Upper lobe of right lung (tissue), 1 donor: ENCODE measurements around the gene ZNF500. TPM values are rescaled to one million over a fixed set of nuclear protein-coding genes. Genes with fewer than 3 reads are reported as not detected.

ENCODE experiments used
- ATAC-seq: fragments of 200-7000 bp; cut with Tn5 transposase; one replicate; pipeline ENCODE4 v1.9.1; 2020; ENCODE audit warnings: mild to moderate bottlenecking, moderate library complexity
- DNase-seq: peaks from one replicate; pipeline ENCODE4 v3.0.0-alpha.2; 2020
- H3K27ac ChIP-seq: fragments of 200-600 bp; one replicate; pipeline ENCODE4 v1.8.0; 2022
- H3K27me3 ChIP-seq: fragments of 200-600 bp; one replicate; pipeline ENCODE4 v1.8.0; 2022; ENCODE audit warnings: mild to moderate bottlenecking
- H3K36me3 ChIP-seq: fragments of 200-600 bp; one replicate; pipeline ENCODE4 v1.8.0; 2022
- H3K4me1 ChIP-seq: fragments of 200-600 bp; one replicate; pipeline ENCODE4 v1.8.0; 2022
- H3K4me3 ChIP-seq: fragments of 200-600 bp; one replicate; pipeline ENCODE4 v1.8.0; 2022; ENCODE audit warnings: mild to moderate bottlenecking
- H3K9me3 ChIP-seq: fragments of 200-600 bp; one replicate; pipeline ENCODE4 v1.8.0; 2022
- intact Hi-C: fragments of 100-400 bp; cut with DNase I; formaldehyde crosslinking; loops from one replicate; pipeline ENCODE4 v1.11.0; 2022
- total RNA-seq: library from RNA; stranded (reverse); fragmentation: NEBNext Ultra II Directional; extraction: Animal tissue kit (Norgen Biotek cat#: 25700); gene quantifications from one replicate; pipeline ENCODE4 v1.2.1, GENCODE V29; 2021
- TF ChIP-seq, protein P1 (sequence below): fragments of 200-600 bp; IDR thresholded peaks from one replicate; pipeline ENCODE4 v1.8.0; 2022; ENCODE audit warnings: antibody characterized with exemption
- donor health status: DM: no; HTN: yes; CAD: no; lungs with severe emphysema.

Gene ZNF500
- total RNA-seq, 1 donor from 2014 or later, result 15.7 TPM

DNA sequence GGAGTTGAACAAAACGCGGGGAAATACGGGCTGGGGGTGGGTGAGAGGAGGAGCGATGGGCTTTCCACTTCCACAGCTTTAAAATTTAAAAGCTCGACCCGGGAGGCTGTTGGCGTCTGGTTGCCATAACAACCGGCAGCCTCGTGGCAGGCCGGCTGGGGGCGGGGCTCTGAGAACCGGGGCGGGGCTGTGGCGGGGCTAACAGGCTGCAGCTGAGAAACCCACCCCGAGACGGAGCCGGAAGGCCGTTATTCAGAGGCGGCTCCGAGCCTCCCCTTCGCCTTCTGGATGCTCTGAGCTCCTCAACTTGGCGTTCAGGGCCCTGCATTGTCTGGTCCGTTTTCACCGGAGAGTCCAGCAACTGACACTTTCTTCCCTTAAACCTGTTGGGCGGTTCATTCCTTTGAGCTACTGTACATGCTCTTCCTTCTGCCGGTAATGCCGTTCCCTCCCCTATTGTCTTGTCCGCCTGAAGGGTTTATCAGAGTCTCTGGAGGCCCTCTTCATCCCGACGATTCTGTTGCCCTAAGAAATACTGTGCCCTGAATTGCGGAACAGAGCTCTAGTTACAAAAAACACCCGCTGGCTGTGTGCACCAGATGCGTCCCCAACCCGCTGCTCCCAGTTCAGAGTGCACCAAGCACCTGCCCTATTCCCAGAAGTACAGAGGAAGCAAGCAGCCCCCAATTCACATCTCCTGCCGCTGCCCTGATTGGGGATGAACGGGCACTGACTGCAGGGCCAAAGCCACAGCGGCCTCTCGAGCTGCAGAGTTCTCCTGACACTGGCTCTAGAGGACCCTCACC, 32.0 kb downstream of the ZNF500 start:
- H3K27me3 ChIP-seq, result no peaks in the 10 kb centered on the region
- H3K4me1 ChIP-seq, result peaks cover 4% of the 10 kb centered on the region
- H3K36me3 ChIP-seq, result peaks cover 8% of the 10 kb centered on the region
- ATAC-seq (peak; percentile 75), DNase-seq (peak; percentile 95)
- peak overlapping the region; percentile 98 for H3K4me3 ChIP-seq
- no peaks in the 10 kb centered on the region for H3K9me3 ChIP-seq
- TF ChIP-seq, protein P1, sequence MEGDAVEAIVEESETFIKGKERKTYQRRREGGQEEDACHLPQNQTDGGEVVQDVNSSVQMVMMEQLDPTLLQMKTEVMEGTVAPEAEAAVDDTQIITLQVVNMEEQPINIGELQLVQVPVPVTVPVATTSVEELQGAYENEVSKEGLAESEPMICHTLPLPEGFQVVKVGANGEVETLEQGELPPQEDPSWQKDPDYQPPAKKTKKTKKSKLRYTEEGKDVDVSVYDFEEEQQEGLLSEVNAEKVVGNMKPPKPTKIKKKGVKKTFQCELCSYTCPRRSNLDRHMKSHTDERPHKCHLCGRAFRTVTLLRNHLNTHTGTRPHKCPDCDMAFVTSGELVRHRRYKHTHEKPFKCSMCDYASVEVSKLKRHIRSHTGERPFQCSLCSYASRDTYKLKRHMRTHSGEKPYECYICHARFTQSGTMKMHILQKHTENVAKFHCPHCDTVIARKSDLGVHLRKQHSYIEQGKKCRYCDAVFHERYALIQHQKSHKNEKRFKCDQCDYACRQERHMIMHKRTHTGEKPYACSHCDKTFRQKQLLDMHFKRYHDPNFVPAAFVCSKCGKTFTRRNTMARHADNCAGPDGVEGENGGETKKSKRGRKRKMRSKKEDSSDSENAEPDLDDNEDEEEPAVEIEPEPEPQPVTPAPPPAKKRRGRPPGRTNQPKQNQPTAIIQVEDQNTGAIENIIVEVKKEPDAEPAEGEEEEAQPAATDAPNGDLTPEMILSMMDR, result no peak
- H3K27ac ChIP-seq, result peak overlapping the region; percentile 79
- intact Hi-C loops, result no loop called here

DNA sequence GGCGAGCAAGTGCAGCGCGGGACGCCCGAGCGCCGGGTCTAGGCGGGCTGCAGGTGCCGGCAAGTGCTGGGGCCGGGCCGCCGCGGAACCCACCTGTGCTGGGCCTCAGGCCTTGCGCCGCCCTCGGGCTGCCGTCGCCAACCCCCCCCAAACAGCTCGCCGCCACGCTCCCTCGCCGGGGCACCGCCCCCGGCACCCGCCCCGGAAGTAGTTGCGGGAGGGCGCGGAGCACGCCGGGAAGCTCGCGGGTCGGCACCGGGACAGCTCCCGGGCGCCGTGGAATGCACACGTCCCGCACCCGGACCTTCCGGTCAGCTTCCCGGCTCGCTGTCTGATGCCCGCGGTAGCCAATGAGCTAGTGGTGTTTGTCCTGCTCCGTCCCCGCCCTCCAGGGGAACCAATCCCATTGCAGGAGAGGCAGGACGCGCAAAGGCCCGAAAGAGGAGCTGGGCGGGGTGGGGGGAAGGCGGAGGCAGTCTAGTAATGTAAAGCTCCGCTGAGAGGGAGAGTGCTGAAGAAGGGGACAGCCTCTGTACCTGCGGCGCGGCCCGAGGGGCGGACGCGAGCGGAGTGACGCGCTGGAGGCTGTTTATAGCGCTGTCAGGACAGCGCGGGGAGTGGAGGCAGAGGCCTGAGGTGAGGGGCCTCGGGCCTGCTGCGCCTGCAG, 32.8 kb downstream of the ZNF500 start, which contains the start of the genes ANKS3 and DNAAF8:
ANKS3 (minus strand) TSS at position 209 of the 667 bp plus-strand sequence. CDS start 4,122 bp downstream, outside the sequence.
DNAAF8 (plus strand) TSS at position 475 of the 667 bp plus-strand sequence. CDS start 1,978 bp downstream, outside the sequence.
- peak within 1 kb of the TSS; percentile 79 for H3K27ac ChIP-seq
- intact Hi-C loops, result no loop called here
- TF ChIP-seq, protein P1, result no peak
- peak; percentile 97 for DNase-seq
- peak; percentile 98 for ATAC-seq
- H3K27me3 ChIP-seq, result no peaks in the 10 kb centered on the region
- no peaks in the 10 kb centered on the region for H3K9me3 ChIP-seq
- peaks cover 4% of the 10 kb centered on the region for H3K4me1 ChIP-seq
- H3K4me3 ChIP-seq, result peak within 1 kb of the TSS; percentile 98
- peaks cover 15% of the 10 kb centered on the region for H3K36me3 ChIP-seq

DNA sequence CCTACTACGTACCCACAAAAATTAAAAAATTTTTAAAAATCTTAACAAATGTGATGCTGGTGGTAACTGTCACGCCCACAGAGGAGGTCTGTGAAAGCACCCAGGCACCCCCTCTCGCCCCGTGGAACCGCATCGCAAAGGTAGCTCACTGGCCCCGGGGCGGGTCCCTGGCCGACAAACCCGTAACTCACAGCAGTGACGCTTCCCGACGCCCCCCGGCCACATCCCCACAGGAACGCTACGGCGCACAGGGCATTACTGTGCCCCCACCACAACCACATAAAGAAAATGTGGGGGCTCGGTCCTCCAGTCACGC, 33.3 kb downstream of the ZNF500 start:
- Histone ChIP-seq H3K36me3 (peaks cover 20% of the 10 kb centered on the region), H3K27ac (peak overlapping the region; percentile 79), H3K9me3 (no peaks in the 10 kb centered on the region), H3K4me1 (peaks cover 4% of the 10 kb centered on the region), H3K27me3 (no peaks in the 10 kb centered on the region), H3K4me3 (peak overlapping the region; percentile 98)
- ATAC-seq (no peak), DNase-seq (no peak)
- TF ChIP-seq, protein P1, result no peak
- intact Hi-C loops, result no loop called here

DNA sequence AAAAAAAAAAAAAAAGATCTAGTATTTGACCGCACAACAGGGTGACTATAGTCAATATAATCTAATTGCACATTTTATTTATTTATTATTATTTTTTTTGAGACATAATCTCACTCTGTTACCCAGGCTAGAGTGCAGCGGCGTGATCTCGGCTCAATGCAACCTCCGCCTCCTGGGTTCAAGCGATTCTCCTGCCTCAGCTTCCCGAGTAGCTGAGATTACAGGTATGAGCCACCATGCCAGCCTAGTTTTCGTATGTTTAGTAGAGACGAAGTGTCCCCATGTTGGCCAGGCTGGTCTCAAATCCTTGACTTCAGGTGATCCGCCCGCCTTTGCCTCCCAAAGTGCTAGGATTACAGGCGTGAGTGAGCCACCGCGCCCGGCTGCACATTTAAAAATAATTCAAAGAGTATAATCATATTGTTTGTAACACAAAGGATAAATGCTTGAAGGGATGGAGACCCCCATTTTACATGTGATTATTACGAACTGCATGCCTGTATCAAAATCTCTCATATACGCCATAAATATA, 33.7 kb downstream of the ZNF500 start:
- Histone ChIP-seq H3K9me3 (no peaks in the 10 kb centered on the region), H3K27me3 (no peaks in the 10 kb centered on the region), H3K4me3 (peak overlapping the region; percentile 98), H3K27ac (peak overlapping the region; percentile 79), H3K4me1 (peaks cover 4% of the 10 kb centered on the region), H3K36me3 (peaks cover 24% of the 10 kb centered on the region)
- ATAC-seq, result no peak
- DNase-seq, result no peak
- TF ChIP-seq, protein P1, result no peak
- intact Hi-C loops, result no loop called here

DNA sequence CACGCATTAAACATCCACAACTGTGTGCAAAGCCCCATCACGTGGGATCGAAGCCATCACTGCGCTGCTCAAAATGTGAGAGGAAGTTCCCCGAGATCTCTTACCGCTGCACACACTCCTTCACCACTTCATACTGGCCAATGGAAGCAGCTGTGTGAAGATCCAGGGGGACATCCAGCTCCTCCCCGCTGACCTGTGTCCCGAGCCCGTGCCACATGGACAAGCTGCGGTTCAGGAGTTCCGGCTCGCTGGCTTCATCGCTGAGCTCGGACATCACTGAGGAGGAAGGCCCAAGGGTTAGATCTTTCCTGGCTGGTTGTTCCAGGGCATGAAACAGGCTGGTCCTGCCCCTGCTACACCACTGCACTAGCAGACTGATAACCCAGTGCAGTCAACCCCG, 37.1 kb downstream of the ZNF500 start:
- ATAC-seq (no peak), DNase-seq (no peak)
- Histone ChIP-seq H3K9me3 (no peaks in the 10 kb centered on the region), H3K36me3 (peaks cover 41% of the 10 kb centered on the region), H3K27me3 (no peaks in the 10 kb centered on the region), H3K4me3 (no peak overlapping the region), H3K4me1 (peaks cover 4% of the 10 kb centered on the region), H3K27ac (no peak overlapping the region)
- intact Hi-C loops, result no loop called here
- TF ChIP-seq, protein P1, result no peak
